Measurements from ENCODE around the gene PCDH15. TPM values are rescaled to one million over a fixed set of nuclear protein-coding genes. Genes with fewer than 3 reads are reported as not detected.

PCDH15 gene
- total RNA-seq, 2 donors from 2014 or later = 1.1 TPM; not detected in 1

DNA sequence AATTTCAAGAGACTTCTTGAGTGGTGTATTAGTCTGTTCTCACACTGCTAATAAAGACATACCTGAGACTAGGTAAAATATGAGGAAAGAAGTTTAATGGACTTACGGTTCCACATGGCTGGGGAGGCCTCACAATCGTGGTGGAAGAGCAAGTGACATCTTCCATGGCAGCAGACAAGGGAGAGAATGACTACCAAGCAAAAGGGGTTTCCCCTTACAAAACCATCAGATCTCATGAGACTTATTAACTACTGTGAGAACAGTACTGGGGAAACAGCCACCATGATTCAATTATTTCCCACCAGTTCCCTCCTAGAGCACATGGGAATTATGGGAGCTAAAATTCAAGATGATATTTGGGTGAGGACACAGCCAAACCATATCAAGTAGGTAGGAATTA lies 150.5 kb downstream of the PCDH15 start:
- intact Hi-C loops (cut with DNase I) = no loop called here
- H3K27ac ChIP-seq = no peak overlapping the region
- H3K4me3 ChIP-seq = no peak overlapping the region
- no peaks in the 10 kb centered on the region for H3K27me3 ChIP-seq (replicated peaks; ENCODE audit: insufficient read depth)
- TF ChIP-seq POLR2AphosphoS5 (IDR thresholded peaks at IDR 0.05) (no peak), POLR2A (IDR thresholded peaks at IDR 0.05) (no peak)
- TF ChIP-seq, protein P1, sequence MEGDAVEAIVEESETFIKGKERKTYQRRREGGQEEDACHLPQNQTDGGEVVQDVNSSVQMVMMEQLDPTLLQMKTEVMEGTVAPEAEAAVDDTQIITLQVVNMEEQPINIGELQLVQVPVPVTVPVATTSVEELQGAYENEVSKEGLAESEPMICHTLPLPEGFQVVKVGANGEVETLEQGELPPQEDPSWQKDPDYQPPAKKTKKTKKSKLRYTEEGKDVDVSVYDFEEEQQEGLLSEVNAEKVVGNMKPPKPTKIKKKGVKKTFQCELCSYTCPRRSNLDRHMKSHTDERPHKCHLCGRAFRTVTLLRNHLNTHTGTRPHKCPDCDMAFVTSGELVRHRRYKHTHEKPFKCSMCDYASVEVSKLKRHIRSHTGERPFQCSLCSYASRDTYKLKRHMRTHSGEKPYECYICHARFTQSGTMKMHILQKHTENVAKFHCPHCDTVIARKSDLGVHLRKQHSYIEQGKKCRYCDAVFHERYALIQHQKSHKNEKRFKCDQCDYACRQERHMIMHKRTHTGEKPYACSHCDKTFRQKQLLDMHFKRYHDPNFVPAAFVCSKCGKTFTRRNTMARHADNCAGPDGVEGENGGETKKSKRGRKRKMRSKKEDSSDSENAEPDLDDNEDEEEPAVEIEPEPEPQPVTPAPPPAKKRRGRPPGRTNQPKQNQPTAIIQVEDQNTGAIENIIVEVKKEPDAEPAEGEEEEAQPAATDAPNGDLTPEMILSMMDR (IDR thresholded peaks at IDR 0.05) = no peak
- WGBS = 85% methylated on average over 2 of the region's 2 CpGs
- no peaks in the 10 kb centered on the region for H3K9me3 ChIP-seq
- H3K36me3 ChIP-seq = no peaks in the 10 kb centered on the region
- no peak for DNase-seq (ENCODE audit: low spot score)
- no peaks in the 10 kb centered on the region for H3K4me1 ChIP-seq (replicated peaks)

DNA sequence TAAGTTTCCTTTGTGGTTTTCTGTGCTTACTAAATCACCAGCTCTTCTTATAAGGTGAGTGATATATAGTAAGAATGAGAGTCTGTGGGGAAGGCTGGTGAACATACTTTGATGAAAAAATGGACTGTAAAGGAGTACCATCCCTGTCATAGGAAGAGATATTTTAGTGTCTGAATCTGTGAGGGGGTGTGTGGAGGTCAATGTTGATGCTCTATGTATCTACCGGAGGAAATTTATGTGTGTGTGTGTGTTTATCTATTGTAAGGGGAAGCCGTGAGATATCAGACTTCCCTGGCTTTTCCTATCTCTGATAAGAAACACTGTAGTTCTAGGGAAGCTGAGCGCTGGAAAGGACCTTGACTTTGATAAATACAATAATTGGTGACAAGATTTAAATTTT lies 179.0 kb downstream of the PCDH15 start:
- no peak for DNase-seq (ENCODE audit: low spot score)
- Histone ChIP-seq H3K4me3 (no peak overlapping the region), H3K36me3 (no peaks in the 10 kb centered on the region), H3K27me3 (replicated peaks; ENCODE audit: insufficient read depth) (no peaks in the 10 kb centered on the region), H3K4me1 (replicated peaks) (no peaks in the 10 kb centered on the region), H3K27ac (no peak overlapping the region), H3K9me3 (no peaks in the 10 kb centered on the region)
- intact Hi-C loops (cut with DNase I) = no loop called here
- 67% methylated on average over 3 of the region's 3 CpGs for WGBS
- TF ChIP-seq POLR2AphosphoS5 (IDR thresholded peaks at IDR 0.05) (no peak), POLR2A (IDR thresholded peaks at IDR 0.05) (no peak)
- TF ChIP-seq, protein P1 (IDR thresholded peaks at IDR 0.05) = no peak

DNA sequence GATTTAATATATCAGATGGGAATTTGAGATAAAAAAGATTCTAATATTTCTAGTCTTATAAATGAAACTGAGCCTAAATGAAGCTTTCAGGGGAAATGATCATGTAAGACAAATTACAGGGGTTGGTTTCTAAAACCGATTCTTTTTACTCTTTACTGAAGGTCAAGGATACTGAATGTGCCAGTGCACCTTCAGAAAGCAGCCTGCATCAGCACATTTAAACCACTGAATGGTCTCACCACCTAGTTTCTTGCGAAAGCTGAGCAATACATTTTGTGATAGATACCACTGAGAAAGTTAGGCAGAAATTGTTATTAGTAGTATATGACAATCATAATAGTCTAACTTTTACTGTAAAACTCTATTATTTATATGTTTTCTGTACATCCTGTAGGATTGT lies 180.7 kb downstream of the PCDH15 start:
- Histone ChIP-seq H3K36me3 (no peaks in the 10 kb centered on the region), H3K27me3 (replicated peaks; ENCODE audit: insufficient read depth) (no peaks in the 10 kb centered on the region), H3K4me1 (replicated peaks) (no peaks in the 10 kb centered on the region), H3K9me3 (no peaks in the 10 kb centered on the region), H3K4me3 (no peak overlapping the region), H3K27ac (no peak overlapping the region)
- TF ChIP-seq POLR2AphosphoS5 (IDR thresholded peaks at IDR 0.05) = no peak
- no peak for TF ChIP-seq POLR2A (IDR thresholded peaks at IDR 0.05)
- TF ChIP-seq, protein P1 (IDR thresholded peaks at IDR 0.05) = no peak
- 56% methylated on average over 2 of the region's 2 CpGs for WGBS
- no peak for DNase-seq (ENCODE audit: low spot score)
- intact Hi-C loops (cut with DNase I) = no loop called here

DNA sequence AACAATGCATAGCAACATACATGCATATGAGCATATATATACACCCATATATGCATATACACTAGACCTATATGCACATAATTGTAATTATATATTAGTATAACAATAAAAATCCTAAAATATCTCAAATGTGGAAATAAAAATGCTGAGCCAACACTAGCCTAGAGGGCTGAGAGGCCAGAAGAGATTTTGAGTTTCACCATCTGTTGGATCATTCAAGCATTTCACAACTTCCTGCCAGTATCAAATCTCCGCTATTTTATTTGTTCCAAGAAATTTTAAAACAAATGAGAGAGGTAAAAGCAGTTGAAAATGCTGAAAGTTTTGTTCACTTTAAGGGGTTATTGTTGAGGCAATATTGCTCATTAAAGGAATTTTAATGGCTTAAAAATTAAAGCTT lies 187.0 kb downstream of the PCDH15 start:
- intact Hi-C loops (cut with DNase I) = no loop called here
- no peaks in the 10 kb centered on the region for H3K9me3 ChIP-seq
- no peak overlapping the region for H3K4me3 ChIP-seq
- no peak for TF ChIP-seq POLR2A (IDR thresholded peaks at IDR 0.05)
- no peak for TF ChIP-seq POLR2AphosphoS5 (IDR thresholded peaks at IDR 0.05)
- TF ChIP-seq, protein P1 (IDR thresholded peaks at IDR 0.05) = no peak
- WGBS = 52% methylated on average over 1 of the region's 1 CpG
- H3K27me3 ChIP-seq (replicated peaks; ENCODE audit: insufficient read depth) = no peaks in the 10 kb centered on the region
- no peaks in the 10 kb centered on the region for H3K4me1 ChIP-seq (replicated peaks)
- H3K36me3 ChIP-seq = no peaks in the 10 kb centered on the region
- no peak overlapping the region for H3K27ac ChIP-seq
- no peak for DNase-seq (ENCODE audit: low spot score)

DNA sequence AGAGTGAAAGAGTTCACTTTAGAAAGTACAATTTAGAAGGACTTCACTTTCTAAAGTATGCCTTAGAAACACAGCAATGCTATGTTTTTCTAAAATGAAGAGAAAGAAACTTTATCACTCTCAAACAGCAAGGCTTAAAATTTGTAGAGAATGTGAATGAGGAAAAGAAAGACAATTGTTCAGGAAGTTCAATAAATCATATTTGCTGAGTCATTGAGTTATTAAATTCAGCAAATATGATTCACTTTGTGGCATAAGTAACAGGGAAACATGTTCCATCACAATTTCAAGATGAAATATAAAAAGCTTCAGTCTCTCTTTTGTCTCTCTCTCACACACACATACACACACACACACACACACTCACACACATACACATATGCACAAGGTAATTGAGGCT lies 187.9 kb downstream of the PCDH15 start:
- no peak overlapping the region for H3K27ac ChIP-seq
- intact Hi-C loops (cut with DNase I) = no loop called here
- no peak for DNase-seq (ENCODE audit: low spot score)
- H3K36me3 ChIP-seq = no peaks in the 10 kb centered on the region
- no peak for TF ChIP-seq POLR2AphosphoS5 (IDR thresholded peaks at IDR 0.05)
- TF ChIP-seq, protein P1 (IDR thresholded peaks at IDR 0.05) = no peak
- no peak for TF ChIP-seq POLR2A (IDR thresholded peaks at IDR 0.05)
- H3K4me1 ChIP-seq (replicated peaks) = no peaks in the 10 kb centered on the region
- H3K4me3 ChIP-seq = no peak overlapping the region
- H3K27me3 ChIP-seq (replicated peaks; ENCODE audit: insufficient read depth) = no peaks in the 10 kb centered on the region
- H3K9me3 ChIP-seq = no peaks in the 10 kb centered on the region

Data from prostate gland (tissue), 2 donors.